Measurements from ENCODE around the gene RPL9.
"Not testable (repeated sequence)": the region's sequence is repeated elsewhere in the genome, so short reads cannot be mapped to it uniquely, and the experiment has no call there.

RPL9 gene

GRCh38 chr4:39466747-39467146 lies 8.0 kb upstream of the RPL9 start:
- no peak for DNase-seq (ENCODE audit: low read depth)

GRCh38 chr4:39464886-39465501 lies 6.3 kb upstream of the RPL9 start:
- no peak for DNase-seq (ENCODE audit: low read depth)

- not testable (repeated sequence) for DNase-seq (ENCODE audit: low read depth)
Observed at GRCh38 chr4:39458161-39458504, 589 bp downstream of the RPL9 start.

- DNase-seq (ENCODE audit: low read depth) = no peak
Observed at GRCh38 chr4:39456946-39457763, 1.6 kb downstream of the RPL9 start.

GRCh38 chr4:39455486-39455885 lies 3.2 kb downstream of the RPL9 start:
- no peak for DNase-seq (ENCODE audit: low read depth)

- DNase-seq (ENCODE audit: low read depth) = no peak
Observed at GRCh38 chr4:39453738-39454137, 5.0 kb downstream of the RPL9 start.

- no peak for DNase-seq (ENCODE audit: low read depth)
Observed at GRCh38 chr4:39452860-39453587, 5.7 kb downstream of the RPL9 start.

GRCh38 chr4:39452153-39452859 lies 6.4 kb downstream of the RPL9 start:
- no peak for DNase-seq (ENCODE audit: low read depth)

GRCh38 chr4:39451423-39452023 lies 7.2 kb downstream of the RPL9 start:
- DNase-seq (ENCODE audit: low read depth) = no peak

GRCh38 chr4:39450618-39451017 lies 8.1 kb downstream of the RPL9 start:
- DNase-seq (ENCODE audit: low read depth) = no peak

GRCh38 chr4:39446842-39447573 lies 11.7 kb downstream of the RPL9 start:
- peak; percentile 21 for DNase-seq (ENCODE audit: low read depth)

GRCh38 chr4:39446483-39446841 lies 12.3 kb downstream of the RPL9 start:
- no peak for DNase-seq (ENCODE audit: low read depth)

GRCh38 chr4:39442998-39443397 lies 15.7 kb downstream of the RPL9 start:
- no peak for DNase-seq (ENCODE audit: low read depth)

- no peak for DNase-seq (ENCODE audit: low read depth)
Observed at GRCh38 chr4:39441593-39441992, 17.1 kb downstream of the RPL9 start.

- DNase-seq (ENCODE audit: low read depth) = no peak
Observed at GRCh38 chr4:39435659-39436563, 22.8 kb downstream of the RPL9 start.

- DNase-seq (ENCODE audit: low read depth) = no peak
Observed at GRCh38 chr4:39433878-39434492, 24.7 kb downstream of the RPL9 start.

- DNase-seq (ENCODE audit: low read depth) = no peak
Observed at GRCh38 chr4:39429476-39430334, 29.0 kb downstream of the RPL9 start.

- DNase-seq (ENCODE audit: low read depth) = no peak
Observed at GRCh38 chr4:39427520-39428114, 31.1 kb downstream of the RPL9 start.

GRCh38 chr4:39426728-39427127 lies 32.0 kb downstream of the RPL9 start:
- no peak for DNase-seq (ENCODE audit: low read depth)
